Measurements from ENCODE around the gene SCGN.

SCGN gene

DNA sequence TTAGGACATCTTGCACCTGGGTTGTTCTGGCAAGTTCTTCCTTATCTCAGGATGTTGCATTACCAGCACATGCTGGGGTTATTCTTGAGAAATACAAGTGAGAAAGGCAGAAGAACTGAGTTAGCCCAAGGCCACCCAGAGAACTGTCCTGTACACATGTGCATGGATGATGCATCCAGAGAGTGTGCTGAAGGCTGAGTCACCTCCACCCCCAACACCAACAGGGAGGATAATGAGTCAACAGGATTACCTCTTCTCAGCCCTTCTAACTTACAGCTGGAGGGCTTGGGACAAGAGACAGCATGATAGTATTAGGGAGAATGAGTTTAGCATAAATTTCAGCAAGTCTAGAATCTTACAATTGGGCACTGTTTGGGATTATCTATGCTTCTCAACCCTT is 8.5 kb downstream of the SCGN start:
- H3K4me1 ChIP-seq (ENCODE audit: insufficient read depth, low read length) = no peaks in the 10 kb centered on the region
- H3K4me2 ChIP-seq (ENCODE audit: insufficient read depth, low read length) = no peak overlapping the region
- no peak overlapping the region for H2AFZ ChIP-seq (ENCODE audit: low read depth, low read length)
- no peak overlapping the region for H3K4me3 ChIP-seq (ENCODE audit: low read depth in 1 of 2, low read length in 2 of 2)
- ATAC-seq (ENCODE audit: insufficient read depth, low read depth) = no peak
- H3K27me3 ChIP-seq (ENCODE audit: insufficient read depth, low read length, poor library complexity) = peaks cover 6% of the 10 kb centered on the region
- DNase-seq = no peak
- H3K79me2 ChIP-seq (ENCODE audit: insufficient read depth, low read length) = no peaks in the 10 kb centered on the region
- TF ChIP-seq EZH2 (IDR thresholded peaks at IDR 0.05; ENCODE audit: borderline replicate concordance, low read depth, low read length, severe bottlenecking) (no peak), CTCF (IDR thresholded peaks at IDR 0.05; ENCODE audit: borderline replicate concordance, extremely low read depth, low read length, poor library complexity, severe bottlenecking) (no peak)
- no peak overlapping the region for H3K9ac ChIP-seq (ENCODE audit: low read depth, low read length)
- no peaks in the 10 kb centered on the region for H3K9me3 ChIP-seq (ENCODE audit: insufficient read depth, low read length, severe bottlenecking)
- H3K36me3 ChIP-seq (ENCODE audit: insufficient read depth, low read length) = no peaks in the 10 kb centered on the region
- H3K27ac ChIP-seq (ENCODE audit: low read length) = no peak overlapping the region
- H4K20me1 ChIP-seq (ENCODE audit: insufficient read depth, low read length) = no peaks in the 10 kb centered on the region

- Histone ChIP-seq H3K4me1 (ENCODE audit: insufficient read depth, low read length) (no peaks in the 10 kb centered on the region), H3K79me2 (ENCODE audit: insufficient read depth, low read length) (no peaks in the 10 kb centered on the region), H3K9me3 (ENCODE audit: insufficient read depth, low read length, severe bottlenecking) (no peaks in the 10 kb centered on the region), H3K27me3 (ENCODE audit: insufficient read depth, low read length, poor library complexity) (peaks cover 6% of the 10 kb centered on the region), H3K4me3 (ENCODE audit: low read depth in 1 of 2, low read length in 2 of 2) (no peak overlapping the region), H3K9ac (ENCODE audit: low read depth, low read length) (no peak overlapping the region), H4K20me1 (ENCODE audit: insufficient read depth, low read length) (no peaks in the 10 kb centered on the region), H3K36me3 (ENCODE audit: insufficient read depth, low read length) (no peaks in the 10 kb centered on the region), H2AFZ (ENCODE audit: low read depth, low read length) (no peak overlapping the region), H3K4me2 (ENCODE audit: insufficient read depth, low read length) (no peak overlapping the region), H3K27ac (ENCODE audit: low read length) (no peak overlapping the region)
- ATAC-seq (ENCODE audit: insufficient read depth, low read depth) (no peak), DNase-seq (no peak)
- TF ChIP-seq EZH2 (IDR thresholded peaks at IDR 0.05; ENCODE audit: borderline replicate concordance, low read depth, low read length, severe bottlenecking) = no peak
- no peak for TF ChIP-seq CTCF (IDR thresholded peaks at IDR 0.05; ENCODE audit: borderline replicate concordance, extremely low read depth, low read length, poor library complexity, severe bottlenecking)
Observed at GRCh38 chr6:25661129-25661779, 9.2 kb downstream of the SCGN start.

DNA sequence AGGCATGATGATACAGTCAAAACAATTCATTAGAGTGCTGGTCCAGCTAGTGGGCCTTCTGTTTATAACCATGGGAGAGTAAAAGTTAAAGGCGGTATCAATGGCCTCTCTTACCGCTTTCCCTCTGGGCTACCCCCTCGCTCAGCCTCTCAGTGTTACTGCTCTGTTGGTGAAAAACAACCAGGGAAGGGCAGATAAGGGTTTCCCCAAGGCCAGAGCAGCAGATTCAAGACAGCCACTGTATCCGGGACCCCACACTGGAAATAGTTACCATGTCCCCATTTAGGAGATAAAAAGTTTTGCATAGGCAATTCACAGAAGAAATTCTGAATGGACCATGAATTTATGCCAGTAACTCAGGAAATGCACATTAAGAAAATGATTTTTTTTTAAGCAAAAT is 13.4 kb downstream of the SCGN start:
- Histone ChIP-seq H3K4me2 (ENCODE audit: insufficient read depth, low read length) (no peak overlapping the region), H3K27me3 (ENCODE audit: insufficient read depth, low read length, poor library complexity) (peaks cover 9% of the 10 kb centered on the region), H3K79me2 (ENCODE audit: insufficient read depth, low read length) (no peaks in the 10 kb centered on the region), H3K9ac (ENCODE audit: low read depth, low read length) (no peak overlapping the region), H3K27ac (ENCODE audit: low read length) (no peak overlapping the region), H3K4me1 (ENCODE audit: insufficient read depth, low read length) (no peaks in the 10 kb centered on the region), H3K4me3 (ENCODE audit: low read depth in 1 of 2, low read length in 2 of 2) (no peak overlapping the region), H3K36me3 (ENCODE audit: insufficient read depth, low read length) (no peaks in the 10 kb centered on the region), H4K20me1 (ENCODE audit: insufficient read depth, low read length) (no peaks in the 10 kb centered on the region), H2AFZ (ENCODE audit: low read depth, low read length) (no peak overlapping the region), H3K9me3 (ENCODE audit: insufficient read depth, low read length, severe bottlenecking) (no peaks in the 10 kb centered on the region)
- no peak for ATAC-seq (ENCODE audit: insufficient read depth, low read depth)
- TF ChIP-seq CTCF (IDR thresholded peaks at IDR 0.05; ENCODE audit: borderline replicate concordance, extremely low read depth, low read length, poor library complexity, severe bottlenecking) (no peak), EZH2 (IDR thresholded peaks at IDR 0.05; ENCODE audit: borderline replicate concordance, low read depth, low read length, severe bottlenecking) (no peak)
- DNase-seq = no peak

All from DND-41 (cell line).